NCI-H2196 treated with DMSO at 0.1 percent for 48 hours (cell line): ENCODE results near the gene ZNF555.
"Not testable (repeated sequence)": the region's sequence is repeated elsewhere in the genome, so short reads cannot be mapped to it uniquely, and the experiment has no call there.

Experiments used
- DNase-seq: peaks from one replicate; lab custom pipeline; 2025; ENCODE audit not compliant: unreplicated experiment; lab: John Stamatoyannopoulos, UW

ZNF555 gene

GRCh38 chr19:2806736-2807378 is 34.4 kb upstream of the ZNF555 start:
- DNase-seq = no peak

GRCh38 chr19:2807379-2808128 is 33.7 kb upstream of the ZNF555 start:
- DNase-seq = no peak

GRCh38 chr19:2808129-2808941 is 32.9 kb upstream of the ZNF555 start:
- no peak for DNase-seq

DNA sequence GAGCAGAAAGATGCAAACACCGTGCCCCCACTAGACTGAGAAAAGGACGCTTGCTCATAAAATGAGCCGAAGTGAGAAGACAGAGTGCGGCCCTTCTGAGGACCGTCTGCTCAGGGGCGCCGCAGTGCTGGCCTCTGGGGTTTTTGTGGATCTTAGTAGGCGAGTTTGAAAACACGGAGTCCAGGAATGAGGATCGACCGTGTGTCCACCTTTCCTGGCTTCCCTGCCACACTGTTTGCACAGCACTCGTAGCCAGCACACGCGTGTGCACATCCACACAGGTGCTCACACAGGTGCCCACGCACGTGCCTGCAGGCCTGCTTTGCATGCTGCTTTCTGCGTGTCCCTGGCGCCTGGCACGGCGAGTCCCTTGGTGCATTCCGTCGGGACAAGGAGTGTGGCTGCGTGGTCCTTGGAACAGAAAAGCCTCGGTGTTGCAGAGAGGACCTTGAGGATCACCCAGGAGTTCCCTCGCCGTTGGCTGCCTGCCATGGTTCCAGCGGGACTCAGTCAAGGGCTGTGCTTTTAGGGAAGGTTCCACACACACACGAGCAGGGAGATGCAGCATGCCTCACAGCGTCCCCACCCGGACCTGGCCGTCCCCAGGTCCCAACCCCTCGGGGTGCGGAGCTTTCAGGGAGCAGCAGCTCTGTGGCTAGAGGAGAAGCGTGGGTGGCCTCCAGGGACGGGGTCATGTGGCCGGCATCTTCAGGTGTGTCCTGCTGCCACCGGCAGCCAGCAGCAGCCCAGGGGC is 31.7 kb upstream of the ZNF555 start:
- DNase-seq = no peak

DNA sequence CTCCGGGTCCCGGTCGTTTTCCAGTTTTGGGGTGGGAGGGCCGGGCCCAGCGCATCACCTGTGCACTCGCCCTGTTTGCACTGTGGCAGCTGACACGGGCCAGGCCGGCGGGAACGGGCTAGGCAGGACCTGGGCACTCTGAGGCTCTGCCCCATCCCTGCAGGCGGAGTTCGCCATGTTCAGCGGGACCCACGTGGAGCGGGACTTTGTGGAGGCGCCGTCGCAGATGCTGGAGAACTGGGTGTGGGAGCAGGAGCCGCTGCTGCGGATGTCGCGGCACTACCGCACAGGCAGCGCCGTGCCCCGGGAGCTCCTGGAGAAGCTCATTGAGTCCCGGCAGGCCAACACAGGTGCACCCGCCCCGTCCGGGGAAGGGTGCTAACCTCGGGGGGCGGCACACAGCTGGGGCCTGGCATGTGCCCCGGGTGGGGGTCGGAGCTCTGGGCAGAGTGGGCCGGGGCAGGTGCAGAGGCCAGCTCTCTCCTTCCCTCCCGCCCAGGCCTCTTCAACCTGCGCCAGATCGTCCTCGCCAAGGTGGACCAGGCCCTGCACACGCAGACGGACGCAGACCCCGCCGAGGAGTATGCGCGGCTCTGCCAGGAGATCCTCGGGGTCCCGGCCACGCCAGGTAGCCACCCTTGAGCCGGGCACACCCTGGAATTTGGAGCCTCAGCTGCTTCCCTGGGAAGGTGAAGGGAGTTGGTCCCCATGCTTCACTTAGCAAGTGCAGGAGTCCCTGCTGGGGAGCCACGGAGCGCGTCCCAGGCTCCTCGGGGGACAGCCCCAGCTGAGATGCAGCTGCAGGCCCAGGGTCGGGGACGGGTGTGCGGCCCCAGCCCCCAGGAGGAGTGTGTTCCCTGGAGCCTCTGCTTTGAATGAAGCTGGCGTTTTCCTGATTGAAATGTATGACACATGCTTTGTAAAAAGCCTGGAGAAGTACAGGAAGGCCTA is 30.9 kb upstream of the ZNF555 start:
- no peak for DNase-seq

DNA sequence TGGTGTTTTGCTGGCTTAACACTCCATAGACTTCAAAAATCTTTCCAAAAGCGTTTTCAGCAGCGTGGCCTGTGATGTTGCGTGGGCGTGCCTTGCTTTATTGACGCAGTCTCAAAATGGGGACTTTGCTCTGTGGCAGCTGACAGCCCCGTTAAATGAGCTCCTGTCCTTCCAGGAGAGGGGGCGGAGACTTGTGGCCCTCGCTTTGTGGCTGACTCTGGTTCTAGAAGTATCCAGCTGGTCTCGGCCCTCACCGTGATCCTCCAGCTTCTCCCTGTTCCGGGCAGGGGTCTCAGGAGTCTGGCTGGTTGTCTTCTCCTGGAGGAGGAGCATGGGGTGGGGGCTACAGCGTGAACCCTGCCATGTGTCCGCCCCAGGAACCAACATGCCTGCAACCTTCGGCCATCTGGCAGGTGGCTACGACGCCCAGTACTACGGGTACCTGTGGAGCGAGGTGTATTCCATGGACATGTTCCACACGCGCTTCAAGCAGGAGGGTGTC is 30.0 kb upstream of the ZNF555 start:
- DNase-seq = no peak

DNA sequence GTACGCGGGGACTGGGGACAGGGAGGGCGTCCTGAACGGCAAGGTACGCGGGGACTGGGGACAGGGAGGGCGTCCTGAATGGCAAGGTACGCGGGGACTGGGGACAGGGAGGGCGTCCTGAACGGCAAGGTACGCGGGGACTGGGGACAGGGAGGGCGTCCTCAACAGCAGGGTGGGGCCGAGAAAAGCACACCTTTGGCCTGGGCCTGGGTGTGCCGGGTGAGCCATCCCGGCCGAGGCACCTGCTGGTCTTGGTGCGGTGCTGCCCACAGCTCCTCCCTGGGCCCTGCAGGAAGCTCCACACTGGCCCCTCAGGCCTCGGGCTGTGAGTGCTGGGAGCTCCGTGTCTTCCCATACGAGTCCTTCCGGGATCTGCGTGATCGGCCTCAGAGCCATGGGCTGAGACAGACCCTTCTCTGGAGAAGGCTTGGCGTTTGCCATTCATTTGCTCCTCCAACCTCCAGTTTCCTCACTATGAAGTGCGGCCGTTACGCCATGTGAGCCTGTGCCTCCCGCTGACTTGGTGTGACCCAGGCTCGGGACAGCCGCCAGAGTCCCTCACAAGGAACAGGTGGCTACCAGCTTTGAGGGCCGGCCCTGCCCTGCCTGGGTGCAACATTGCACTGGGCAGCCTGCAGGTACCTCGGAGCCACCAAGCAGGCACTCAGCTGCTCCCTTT is 29.4 kb upstream of the ZNF555 start:
- DNase-seq = no peak

DNA sequence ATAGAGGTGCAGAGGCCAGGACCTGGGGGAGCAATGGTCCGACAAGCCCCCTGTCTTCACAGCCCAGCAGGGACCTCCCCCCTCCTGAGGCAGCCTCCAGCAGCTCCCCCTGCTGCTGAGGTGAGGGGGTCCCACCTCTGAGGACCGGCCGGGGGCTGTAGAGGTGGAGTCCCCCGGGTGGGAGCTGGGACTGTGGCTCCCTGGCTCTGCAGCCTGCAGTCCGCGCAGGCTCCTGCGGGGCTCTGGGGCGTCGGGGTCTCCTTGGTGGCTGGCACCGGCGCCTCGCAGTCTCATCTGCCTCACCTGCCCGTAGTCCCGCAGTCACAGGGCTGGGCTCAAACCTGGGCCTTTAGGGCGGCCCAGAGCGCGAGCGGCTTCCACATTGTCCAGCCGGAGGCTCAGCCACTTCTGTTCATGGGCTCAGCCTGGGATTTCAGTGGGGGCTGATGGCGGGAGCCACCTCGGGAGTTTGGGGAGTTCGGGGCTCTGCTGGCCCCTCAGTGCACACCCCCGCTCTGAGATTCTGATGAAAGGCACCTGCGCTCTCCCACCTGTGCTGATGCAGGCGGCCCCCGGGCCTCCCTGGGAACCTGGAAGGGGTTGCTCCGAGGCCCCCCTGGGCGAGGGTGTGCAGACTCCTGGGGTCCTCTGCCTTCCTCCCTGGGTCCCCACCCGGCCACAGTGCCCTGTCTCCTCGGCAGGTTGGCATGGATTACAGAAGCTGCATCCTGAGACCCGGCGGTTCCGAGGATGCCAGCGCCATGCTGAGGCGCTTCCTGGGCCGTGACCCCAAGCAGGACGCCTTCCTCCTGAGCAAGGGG is 28.7 kb upstream of the ZNF555 start:
- DNase-seq = no peak

- no peak for DNase-seq
These were observed 27.8 kb upstream of the ZNF555 start for GRCh38 chr19:2813235-2814160.

- no peak for DNase-seq
These were observed 26.8 kb upstream of the ZNF555 start for GRCh38 chr19:2814426-2814825.

- DNase-seq = no peak
These were observed 26.1 kb upstream of the ZNF555 start for GRCh38 chr19:2815191-2815614.

GRCh38 chr19:2815923-2816322 is 25.4 kb upstream of the ZNF555 start:
- no peak for DNase-seq

DNA sequence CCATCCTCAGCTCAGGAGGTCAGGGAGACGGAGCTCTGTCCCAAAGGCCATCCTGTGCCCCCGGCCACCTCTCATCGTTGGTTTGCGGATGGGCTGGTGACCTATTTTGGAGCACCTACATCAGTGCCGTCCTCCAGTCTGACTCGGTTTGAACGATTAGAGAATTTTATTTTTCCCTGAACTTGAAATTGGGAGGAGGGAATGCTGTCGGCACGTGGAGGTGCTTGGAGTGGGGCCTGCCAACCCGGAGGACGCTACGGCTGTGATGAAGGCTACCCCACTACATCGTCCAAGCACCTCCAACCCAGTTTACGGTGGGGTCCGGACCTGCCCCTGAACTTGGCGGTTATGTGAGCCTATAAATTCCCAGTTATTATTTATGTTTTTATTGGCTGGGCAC is 24.6 kb upstream of the ZNF555 start:
- no peak for DNase-seq

- not testable (repeated sequence) for DNase-seq
These were observed 23.9 kb upstream of the ZNF555 start for GRCh38 chr19:2817237-2817829.

DNA sequence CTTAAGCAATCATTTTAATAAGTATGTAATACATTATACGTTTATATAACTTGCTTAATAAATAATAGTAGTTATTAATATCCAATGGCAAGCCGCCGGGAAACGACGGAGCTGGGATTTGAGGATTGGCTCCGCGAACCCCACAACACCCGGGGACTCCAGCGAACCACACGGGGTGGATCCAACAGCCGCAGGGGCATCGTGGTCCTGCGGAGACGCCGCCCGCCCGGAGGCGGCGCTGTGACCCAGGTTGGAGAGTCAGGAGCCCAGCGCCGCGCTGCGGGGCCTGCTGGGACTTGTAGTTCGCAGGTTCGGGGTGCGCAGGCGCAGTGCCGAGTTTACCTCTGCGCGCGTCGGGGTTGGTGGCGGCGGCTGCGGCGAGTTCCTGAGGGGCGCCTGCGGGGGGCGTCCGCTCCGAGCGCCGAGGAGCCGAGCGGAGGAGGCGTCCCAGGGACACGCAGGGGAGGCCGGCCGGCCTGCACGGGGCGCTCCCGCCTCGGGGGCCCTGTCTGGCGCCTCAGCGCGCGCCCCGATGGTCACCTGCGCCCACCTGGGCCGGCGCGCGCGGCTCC is 21.6 kb upstream of the ZNF555 start, which contains the start of gene ZNF554:
TSS of gene ZNF554 (plus strand) at position 329 of the 572 bp plus-strand sequence. CDS start at position 533, 204 bp downstream.
- DNase-seq = peak; percentile 92

GRCh38 chr19:2820112-2820702 is 21.1 kb upstream of the ZNF555 start:
- no peak for DNase-seq
